Ishikawa (cell line): ENCODE measurements around the gene TAOK3.

Source experiments
- CEBPB ChIP-seq: IDR thresholded peaks from 2 replicates; pipeline ENCODE4 v1.6.1; 2012
- CREB1 ChIP-seq: IDR thresholded peaks from 2 replicates; pipeline ENCODE4 v1.6.1; 2012; ENCODE audit warnings: low read depth
- EGR1 ChIP-seq: IDR thresholded peaks from 2 replicates; pipeline ENCODE4 v1.6.1; 2012
- EP300 ChIP-seq: IDR thresholded peaks from 2 replicates; pipeline ENCODE4 v1.6.1; 2012; ENCODE audit warnings: borderline replicate concordance
- FOXM1 ChIP-seq: IDR thresholded peaks from 2 replicates; pipeline ENCODE4 v1.6.1; 2012; ENCODE audit warnings: low read depth, borderline replicate concordance
- NFIC ChIP-seq: IDR thresholded peaks from 2 replicates; pipeline ENCODE4 v1.6.1; 2012
- RAD21 ChIP-seq: IDR thresholded peaks from 2 replicates; pipeline ENCODE4 v1.6.1; 2012; ENCODE audit warnings: low read depth
- TAF1 ChIP-seq: IDR thresholded peaks from 2 replicates; pipeline ENCODE4 v1.6.1; 2012; ENCODE audit warnings: low read depth, mild to moderate bottlenecking
- TCF12 ChIP-seq: IDR thresholded peaks from 2 replicates; pipeline ENCODE4 v1.6.1; 2012; ENCODE audit warnings: low read depth
- TEAD4 ChIP-seq: IDR thresholded peaks from 2 replicates; pipeline ENCODE4 v1.6.1; 2012
- YY1 ChIP-seq: IDR thresholded peaks from 2 replicates; pipeline ENCODE4 v1.6.1; 2012; ENCODE audit warnings: low read depth
- ZBTB7A ChIP-seq: IDR thresholded peaks from 2 replicates; pipeline ENCODE4 v1.6.1; 2012; ENCODE audit warnings: low read depth
- TF ChIP-seq, protein P1 (sequence below): IDR thresholded peaks from 2 replicates; pipeline ENCODE4 v1.6.1; 2012; ENCODE audit warnings: low read depth, mild to moderate bottlenecking
- TF ChIP-seq, protein P2 (sequence below): IDR thresholded peaks from 2 replicates; pipeline ENCODE4 v1.6.1; 2012
- TF ChIP-seq, protein P3 (sequence below): IDR thresholded peaks from 2 replicates; pipeline ENCODE4 v1.6.1; 2012

Gene TAOK3

DNA sequence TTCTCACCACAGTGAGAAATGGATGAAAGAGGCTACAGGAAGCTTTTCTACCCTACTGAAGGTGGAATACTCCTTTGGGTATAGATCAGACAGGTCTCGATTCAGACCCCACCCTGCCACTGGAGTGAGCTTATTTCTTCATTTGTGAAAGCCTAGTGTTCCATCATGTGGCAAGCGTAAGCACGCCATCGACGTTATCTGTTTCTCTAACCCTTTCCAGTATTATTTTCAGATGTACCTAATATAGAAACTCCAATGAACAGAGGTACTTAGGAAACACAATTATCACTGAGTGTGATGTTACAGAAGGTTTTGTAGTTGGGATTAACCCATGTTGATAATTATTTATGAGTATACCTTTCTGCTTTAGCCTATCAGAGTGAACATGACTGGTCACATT lies 224.4 kb downstream of the TAOK3 start:
- TF ChIP-seq TAF1 = no peak
- no peak for TF ChIP-seq TEAD4
- no peak for TF ChIP-seq CEBPB

DNA sequence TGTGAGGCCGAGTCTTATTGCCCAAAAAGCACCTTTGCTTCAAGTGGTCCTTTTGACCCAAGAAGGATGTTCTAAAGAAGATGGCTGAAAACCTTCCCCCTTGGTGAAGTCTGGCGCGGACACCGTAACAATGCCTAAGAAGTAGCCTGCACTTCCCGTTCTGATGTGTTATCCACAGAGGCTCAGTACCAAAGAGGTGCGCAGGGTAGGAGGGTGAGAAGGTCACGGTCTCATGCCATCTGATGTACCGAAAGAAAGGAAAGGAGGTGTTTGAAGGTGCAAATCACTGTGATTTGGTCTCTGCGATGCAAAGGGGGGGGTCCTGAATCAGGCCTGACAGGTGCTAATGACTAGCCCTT lies 226.9 kb downstream of the TAOK3 start:
- TF ChIP-seq YY1 = no peak

DNA sequence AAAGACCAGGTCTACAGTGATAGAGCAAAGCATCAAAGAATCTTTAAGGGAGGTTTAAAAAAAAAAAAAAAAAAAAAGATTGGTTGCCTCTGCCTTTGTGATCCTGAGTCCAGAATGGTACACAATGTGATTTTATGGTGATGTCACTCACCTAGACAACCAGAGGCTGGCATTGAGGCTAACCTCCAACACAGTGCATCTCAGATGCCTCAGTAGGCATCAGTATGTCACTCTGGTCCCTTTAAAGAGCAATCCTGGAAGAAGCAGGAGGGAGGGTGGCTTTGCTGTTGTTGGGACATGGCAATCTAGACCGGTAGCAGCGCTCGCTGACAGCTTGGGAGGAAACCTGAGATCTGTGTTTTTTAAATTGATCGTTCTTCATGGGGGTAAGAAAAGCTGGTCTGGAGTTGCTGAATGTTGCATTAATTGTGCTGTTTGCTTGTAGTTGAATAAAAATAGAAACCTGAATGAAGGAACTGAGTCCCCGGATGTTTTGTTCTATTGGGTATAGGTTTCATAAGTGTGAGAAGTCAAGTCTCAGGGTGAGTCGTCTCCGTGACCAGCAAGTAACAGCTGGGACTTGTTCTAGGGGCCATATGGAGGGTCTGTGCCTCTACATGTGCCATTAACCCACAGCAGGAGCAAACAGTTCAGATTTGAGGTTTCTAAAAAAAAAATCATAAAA lies 227.5 kb downstream of the TAOK3 start:
- TF ChIP-seq, protein P1, sequence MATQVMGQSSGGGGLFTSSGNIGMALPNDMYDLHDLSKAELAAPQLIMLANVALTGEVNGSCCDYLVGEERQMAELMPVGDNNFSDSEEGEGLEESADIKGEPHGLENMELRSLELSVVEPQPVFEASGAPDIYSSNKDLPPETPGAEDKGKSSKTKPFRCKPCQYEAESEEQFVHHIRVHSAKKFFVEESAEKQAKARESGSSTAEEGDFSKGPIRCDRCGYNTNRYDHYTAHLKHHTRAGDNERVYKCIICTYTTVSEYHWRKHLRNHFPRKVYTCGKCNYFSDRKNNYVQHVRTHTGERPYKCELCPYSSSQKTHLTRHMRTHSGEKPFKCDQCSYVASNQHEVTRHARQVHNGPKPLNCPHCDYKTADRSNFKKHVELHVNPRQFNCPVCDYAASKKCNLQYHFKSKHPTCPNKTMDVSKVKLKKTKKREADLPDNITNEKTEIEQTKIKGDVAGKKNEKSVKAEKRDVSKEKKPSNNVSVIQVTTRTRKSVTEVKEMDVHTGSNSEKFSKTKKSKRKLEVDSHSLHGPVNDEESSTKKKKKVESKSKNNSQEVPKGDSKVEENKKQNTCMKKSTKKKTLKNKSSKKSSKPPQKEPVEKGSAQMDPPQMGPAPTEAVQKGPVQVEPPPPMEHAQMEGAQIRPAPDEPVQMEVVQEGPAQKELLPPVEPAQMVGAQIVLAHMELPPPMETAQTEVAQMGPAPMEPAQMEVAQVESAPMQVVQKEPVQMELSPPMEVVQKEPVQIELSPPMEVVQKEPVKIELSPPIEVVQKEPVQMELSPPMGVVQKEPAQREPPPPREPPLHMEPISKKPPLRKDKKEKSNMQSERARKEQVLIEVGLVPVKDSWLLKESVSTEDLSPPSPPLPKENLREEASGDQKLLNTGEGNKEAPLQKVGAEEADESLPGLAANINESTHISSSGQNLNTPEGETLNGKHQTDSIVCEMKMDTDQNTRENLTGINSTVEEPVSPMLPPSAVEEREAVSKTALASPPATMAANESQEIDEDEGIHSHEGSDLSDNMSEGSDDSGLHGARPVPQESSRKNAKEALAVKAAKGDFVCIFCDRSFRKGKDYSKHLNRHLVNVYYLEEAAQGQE = no peak
- TF ChIP-seq CEBPB = no peak
- TF ChIP-seq YY1 = no peak
- TF ChIP-seq, protein P2, sequence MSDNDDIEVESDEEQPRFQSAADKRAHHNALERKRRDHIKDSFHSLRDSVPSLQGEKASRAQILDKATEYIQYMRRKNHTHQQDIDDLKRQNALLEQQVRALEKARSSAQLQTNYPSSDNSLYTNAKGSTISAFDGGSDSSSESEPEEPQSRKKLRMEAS = no peak
- TF ChIP-seq TCF12 = no peak
- TF ChIP-seq FOXM1 = no peak
- no peak for TF ChIP-seq ZBTB7A
- TF ChIP-seq TEAD4 = no peak
- no peak for TF ChIP-seq EGR1
- TF ChIP-seq EP300 = no peak
- TF ChIP-seq CREB1 = no peak
- no peak for TF ChIP-seq TAF1
- TF ChIP-seq NFIC = no peak
- TF ChIP-seq RAD21 = no peak
- TF ChIP-seq, protein P3, sequence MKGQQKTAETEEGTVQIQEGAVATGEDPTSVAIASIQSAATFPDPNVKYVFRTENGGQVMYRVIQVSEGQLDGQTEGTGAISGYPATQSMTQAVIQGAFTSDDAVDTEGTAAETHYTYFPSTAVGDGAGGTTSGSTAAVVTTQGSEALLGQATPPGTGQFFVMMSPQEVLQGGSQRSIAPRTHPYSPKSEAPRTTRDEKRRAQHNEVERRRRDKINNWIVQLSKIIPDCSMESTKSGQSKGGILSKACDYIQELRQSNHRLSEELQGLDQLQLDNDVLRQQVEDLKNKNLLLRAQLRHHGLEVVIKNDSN = no peak

DNA sequence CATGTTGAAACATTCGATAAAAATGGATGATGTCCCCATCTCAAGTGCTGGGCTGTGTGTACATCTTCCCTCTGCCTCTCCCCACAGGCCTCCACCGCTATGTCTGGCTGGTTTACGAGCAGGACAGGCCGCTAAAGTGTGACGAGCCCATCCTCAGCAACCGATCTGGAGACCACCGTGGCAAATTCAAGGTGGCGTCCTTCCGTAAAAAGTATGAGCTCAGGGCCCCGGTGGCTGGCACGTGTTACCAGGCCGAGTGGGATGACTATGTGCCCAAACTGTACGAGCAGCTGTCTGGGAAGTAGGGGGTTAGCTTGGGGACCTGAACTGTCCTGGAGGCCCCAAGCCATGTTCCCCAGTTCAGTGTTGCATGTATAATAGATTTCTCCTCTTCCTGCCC lies 228.2 kb downstream of the TAOK3 start:
- TF ChIP-seq TEAD4 = no peak
- no peak for TF ChIP-seq ZBTB7A
- no peak for TF ChIP-seq CREB1
- no peak for TF ChIP-seq EP300
- TF ChIP-seq FOXM1 = no peak
- TF ChIP-seq, protein P3 = no peak
- no peak for TF ChIP-seq NFIC
- TF ChIP-seq, protein P1 = no peak

DNA sequence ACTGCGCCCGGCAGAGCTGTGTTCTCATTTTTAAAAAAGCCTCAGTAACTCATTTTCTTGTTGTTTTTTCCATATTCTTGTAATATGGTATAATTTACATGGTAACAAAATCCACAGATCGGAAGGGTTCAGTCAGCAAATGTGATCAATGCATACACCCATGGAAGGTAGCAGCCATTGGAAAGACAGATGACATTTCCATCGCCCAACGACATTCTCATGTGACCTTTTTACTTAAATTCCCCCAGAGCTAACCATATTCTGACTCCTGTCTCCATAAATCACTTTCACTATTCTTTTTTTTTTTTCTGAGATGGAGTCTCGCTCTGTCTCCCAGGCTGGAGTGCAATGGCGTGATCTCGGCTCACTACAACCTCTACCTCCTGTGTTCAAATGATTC lies 231.9 kb downstream of the TAOK3 start:
- no peak for TF ChIP-seq EGR1
- TF ChIP-seq FOXM1 = no peak
- TF ChIP-seq RAD21 = no peak
- TF ChIP-seq TEAD4 = no peak
- TF ChIP-seq NFIC = no peak
- TF ChIP-seq, protein P1 = no peak
- no peak for TF ChIP-seq YY1
- TF ChIP-seq ZBTB7A = no peak
- no peak for TF ChIP-seq CEBPB
- TF ChIP-seq TCF12 = no peak
- TF ChIP-seq, protein P2 = no peak
- TF ChIP-seq TAF1 = no peak
- no peak for TF ChIP-seq EP300
- TF ChIP-seq, protein P3 = no peak
- no peak for TF ChIP-seq CREB1
